ENCODE results near the gene SLC6A18.

The SLC6A18 gene

GRCh38 chr5:1239505-1240251, 14.5 kb downstream of the SLC6A18 start:
- no peak for DNase-seq

GRCh38 chr5:1240496-1241260, 15.5 kb downstream of the SLC6A18 start:
- no peak for DNase-seq

- DNase-seq, result no peak
Measured at GRCh38 chr5:1241509-1242080, 16.4 kb downstream of the SLC6A18 start.

- no peak for DNase-seq
Measured at GRCh38 chr5:1242733-1243486, 17.7 kb downstream of the SLC6A18 start.

DNA sequence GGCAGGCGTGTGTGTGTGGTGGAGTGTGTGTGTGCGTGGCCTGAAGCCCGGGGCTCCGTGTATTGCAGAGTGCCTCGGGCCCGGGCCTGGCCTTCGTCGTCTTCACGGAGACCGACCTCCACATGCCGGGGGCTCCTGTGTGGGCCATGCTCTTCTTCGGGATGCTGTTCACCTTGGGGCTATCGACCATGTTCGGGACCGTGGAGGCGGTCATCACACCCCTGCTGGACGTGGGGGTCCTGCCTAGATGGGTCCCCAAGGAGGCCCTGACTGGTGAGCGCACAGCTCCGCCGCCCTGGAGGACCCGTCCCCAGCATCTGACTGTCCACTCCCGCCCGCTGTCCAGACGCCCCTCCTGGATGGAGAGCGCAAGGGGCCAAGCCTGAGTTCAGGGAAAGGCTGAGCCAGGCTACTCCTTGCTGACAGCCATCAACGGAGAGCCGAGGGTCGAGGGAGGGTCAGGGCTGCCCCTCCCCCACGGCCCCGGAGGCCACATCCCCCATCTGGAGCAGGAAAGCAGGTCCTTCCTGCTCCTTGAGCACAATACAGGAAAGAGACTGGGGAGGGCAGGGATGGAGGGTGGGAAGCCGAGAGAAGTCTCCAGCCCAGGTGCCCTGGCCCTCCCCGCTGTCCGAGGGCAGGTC, 18.4 kb downstream of the SLC6A18 start:
- no peak for DNase-seq

DNA sequence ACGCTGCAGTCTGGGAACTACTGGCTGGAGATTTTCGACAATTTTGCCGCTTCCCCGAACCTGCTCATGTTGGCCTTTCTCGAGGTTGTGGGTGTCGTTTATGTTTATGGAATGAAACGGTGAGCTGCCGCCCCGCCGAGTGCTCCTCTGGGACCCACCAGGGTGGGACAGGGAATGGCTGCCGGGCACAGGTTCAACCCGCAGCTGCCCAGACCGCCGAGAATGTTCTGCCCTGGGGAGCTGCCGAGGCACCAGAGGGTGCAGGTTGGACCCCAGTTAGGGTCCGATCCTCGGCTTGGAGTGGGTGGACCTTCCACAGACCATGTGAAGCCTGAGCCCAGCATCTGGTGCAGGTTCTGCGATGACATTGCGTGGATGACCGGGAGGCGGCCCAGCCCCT, 19.1 kb downstream of the SLC6A18 start:
- DNase-seq, result no peak

DNA sequence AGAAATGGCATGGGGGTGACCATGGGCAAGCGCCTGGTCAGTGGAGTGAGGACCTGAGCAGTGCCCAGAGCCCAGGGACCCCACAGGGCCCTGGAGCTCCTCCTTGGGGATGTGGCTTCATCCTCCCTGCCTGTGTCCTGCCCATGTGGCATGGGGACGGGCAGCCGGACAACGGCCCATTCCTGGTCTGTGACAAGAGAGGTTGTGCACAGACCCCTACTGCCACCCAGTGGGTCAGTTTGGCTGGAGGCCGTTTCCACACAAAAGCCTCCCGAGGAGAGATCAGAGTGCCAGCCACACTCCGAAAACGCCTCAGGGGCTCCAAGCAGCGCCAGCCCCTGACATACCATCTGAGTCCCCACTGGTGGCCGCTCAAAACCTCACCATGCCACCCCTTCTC, 19.8 kb downstream of the SLC6A18 start:
- no peak for DNase-seq

DNA sequence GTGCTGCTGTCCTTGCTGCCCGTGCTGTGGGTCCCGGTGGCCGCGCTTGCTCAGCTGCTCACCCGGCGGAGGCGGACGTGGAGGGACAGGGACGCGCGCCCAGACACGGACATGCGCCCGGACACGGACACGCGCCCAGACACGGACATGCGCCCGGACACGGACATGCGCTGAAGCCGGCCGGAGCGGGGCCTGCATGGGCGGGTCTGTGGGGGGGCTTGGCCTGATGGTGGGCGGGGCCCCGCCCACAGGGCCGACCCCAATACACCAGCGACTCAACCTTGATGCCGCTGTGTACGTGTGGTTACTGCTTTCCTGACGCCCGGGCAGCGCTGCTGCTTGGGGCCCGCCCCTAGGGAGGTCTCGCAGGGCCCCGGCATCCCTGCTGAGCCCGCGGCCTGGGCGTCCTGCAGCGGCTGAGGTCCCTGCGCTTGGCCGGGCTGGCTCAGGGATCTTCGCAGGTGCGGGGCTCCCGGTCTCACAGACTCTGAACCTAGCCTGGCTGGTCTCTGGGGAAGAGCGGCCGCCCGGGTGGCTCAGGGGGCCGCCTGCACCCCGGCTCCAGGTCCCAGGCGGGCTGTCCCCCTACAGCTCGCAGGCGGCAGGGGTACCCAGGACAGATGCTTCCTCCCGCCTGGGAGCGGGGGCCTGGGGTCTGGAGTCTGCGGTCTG, 20.9 kb downstream of the SLC6A18 start:
- DNase-seq, result no peak

- no peak for DNase-seq
Measured at GRCh38 chr5:1246711-1247431, 21.7 kb downstream of the SLC6A18 start.

GRCh38 chr5:1247811-1248210, 22.6 kb downstream of the SLC6A18 start:
- DNase-seq, result no peak

- DNase-seq, result no peak
Measured at GRCh38 chr5:1249366-1250280, 24.4 kb downstream of the SLC6A18 start.

GRCh38 chr5:1251678-1252580, 26.7 kb downstream of the SLC6A18 start:
- DNase-seq, result no peak

DNA sequence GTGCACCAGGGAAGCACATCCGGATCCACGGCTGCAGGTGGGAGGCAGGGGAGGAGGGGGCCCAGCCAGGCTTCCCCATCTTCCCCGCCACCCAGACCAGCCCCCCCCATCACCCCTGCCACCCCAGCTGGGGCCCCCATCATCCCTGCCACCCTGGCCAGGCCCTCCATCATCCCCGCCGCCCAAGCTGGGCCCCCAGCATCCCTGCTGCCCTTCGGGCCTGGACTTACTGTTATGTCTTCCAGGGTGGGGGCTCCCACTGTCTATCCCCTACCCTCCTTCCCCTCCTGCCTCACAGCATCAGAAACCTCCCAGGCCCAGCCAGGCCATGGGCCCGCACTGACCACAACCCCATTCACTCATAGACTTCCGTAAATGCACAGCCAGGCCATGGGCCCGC, 27.5 kb downstream of the SLC6A18 start:
- no peak for DNase-seq

DNA sequence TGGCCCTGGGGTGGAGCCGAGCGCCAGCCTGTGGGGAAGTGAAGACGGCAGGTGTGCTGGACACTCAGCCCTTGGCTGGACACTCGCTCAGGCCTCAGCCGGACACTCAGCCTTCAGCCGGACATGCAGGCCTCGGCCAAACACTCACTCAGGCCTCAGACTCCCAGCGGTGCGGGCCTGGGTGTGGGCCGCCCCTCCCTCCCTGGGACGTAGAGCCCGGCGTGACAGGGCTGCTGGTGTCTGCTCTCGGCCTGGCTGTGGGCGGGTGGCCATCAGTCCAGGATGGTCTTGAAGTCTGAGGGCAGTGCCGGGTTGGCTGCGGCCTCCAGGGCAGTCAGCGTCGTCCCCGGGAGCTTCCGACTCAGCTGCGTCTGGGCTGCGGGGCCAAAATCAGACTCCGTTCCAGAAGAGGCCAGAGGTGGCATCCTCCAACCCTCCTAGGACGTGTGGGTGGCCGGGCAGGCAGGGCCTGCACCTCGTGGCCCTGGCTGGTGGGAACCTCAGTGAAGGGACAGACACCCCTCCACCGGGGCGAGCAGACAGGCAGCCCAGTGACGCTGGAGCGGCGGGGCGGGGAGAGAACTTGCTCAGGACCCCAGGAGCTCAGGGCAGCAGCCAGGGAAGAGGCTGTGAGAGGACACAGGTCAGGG, 28.4 kb downstream of the SLC6A18 start:
- DNase-seq, result no peak

GRCh38 chr5:1254196-1254595, 29.0 kb downstream of the SLC6A18 start:
- DNase-seq, result no peak

GRCh38 chr5:1255081-1255561, 29.9 kb downstream of the SLC6A18 start:
- DNase-seq, result peak; percentile 59

- no peak for DNase-seq
Measured at GRCh38 chr5:1256776-1257175, 31.6 kb downstream of the SLC6A18 start.

DNA sequence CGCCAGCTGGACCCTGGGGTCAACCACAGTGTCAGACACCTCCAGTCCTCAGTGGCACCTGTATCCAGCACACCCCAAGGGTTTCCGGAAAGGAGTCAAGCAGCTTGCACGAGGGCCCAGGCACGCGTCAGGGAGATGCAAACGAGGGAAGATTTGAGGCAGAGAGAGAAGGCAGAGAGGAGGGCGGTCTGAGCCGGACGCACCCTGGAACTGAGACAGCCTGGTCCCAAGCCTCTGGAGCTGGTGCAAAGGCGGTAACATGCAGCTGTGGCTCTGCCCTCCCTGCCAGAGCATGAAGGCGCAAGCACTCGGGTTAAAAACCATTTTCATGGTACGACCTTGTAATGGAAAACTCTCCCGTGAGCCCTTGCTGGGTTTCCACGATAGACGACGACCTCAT, 32.2 kb downstream of the SLC6A18 start:
- no peak for DNase-seq

GRCh38 chr5:1257841-1258240, 32.7 kb downstream of the SLC6A18 start:
- no peak for DNase-seq

Data from activated CD4-positive, alpha-beta T cell treated with anti-CD3 and anti-CD28 coated beads, Interleukin-2, amount 50 U/mL, for 16 hours (primary cell).